HuH-7 (cell line): Measurements from ENCODE around the gene PPT2.
"Not testable (repeated sequence)": the region's sequence is repeated elsewhere in the genome, so short reads cannot be mapped to it uniquely, and the experiment has no call there.

ENCODE experiments used
- DNase-seq: peaks from one replicate; pipeline ENCODE4 v3.0.0; 2011; ENCODE audit warnings: low spot score

PPT2 gene

GRCh38 chr6:32127717-32128592, 26.0 kb upstream of the PPT2 start, which contains the start of gene ATF6B:
Gene ATF6B (minus strand): TSS chr6:32128246. CDS start chr6:32128207, 39 bp downstream.
- DNase-seq = peak; percentile 90

- DNase-seq = no peak
These were observed 25.1 kb upstream of the PPT2 start for GRCh38 chr6:32128751-32129296.

GRCh38 chr6:32129297-32130088, 24.4 kb upstream of the PPT2 start:
- DNase-seq = no peak

GRCh38 chr6:32131439-32131948, 22.4 kb upstream of the PPT2 start:
- no peak for DNase-seq

- no peak for DNase-seq
These were observed 21.8 kb upstream of the PPT2 start for GRCh38 chr6:32132110-32132509.

- no peak for DNase-seq
These were observed 20.2 kb upstream of the PPT2 start for GRCh38 chr6:32133786-32134185.

GRCh38 chr6:32137454-32137853, 16.5 kb upstream of the PPT2 start:
- no peak for DNase-seq

GRCh38 chr6:32139590-32139989, 14.4 kb upstream of the PPT2 start:
- DNase-seq = no peak

- no peak for DNase-seq
These were observed 13.4 kb upstream of the PPT2 start for GRCh38 chr6:32140420-32141046.

- not testable (repeated sequence) for DNase-seq
These were observed 9.7 kb upstream of the PPT2 start for GRCh38 chr6:32144238-32144637.

- no peak for DNase-seq
These were observed 7.7 kb upstream of the PPT2 start for GRCh38 chr6:32146287-32146686.

GRCh38 chr6:32146687-32147086, 7.3 kb upstream of the PPT2 start:
- no peak for DNase-seq

GRCh38 chr6:32147401-32148132, 6.4 kb upstream of the PPT2 start:
- no peak for DNase-seq

GRCh38 chr6:32148289-32149091, 5.5 kb upstream of the PPT2 start:
- DNase-seq = no peak

- DNase-seq = no peak
These were observed 4.7 kb upstream of the PPT2 start for GRCh38 chr6:32149092-32149755.

GRCh38 chr6:32149932-32150870, 3.7 kb upstream of the PPT2 start:
- DNase-seq = no peak

- no peak for DNase-seq
These were observed 2.6 kb upstream of the PPT2 start for GRCh38 chr6:32151181-32151862.
